OCI-LY1 (cell line): ENCODE data around the gene ADARB2.

Source experiments
- H2AFZ ChIP-seq: fragments of 200-600 bp; sonication (generic), shearing (Covaris generic); 2 replicates; pipeline ENCODE4 v1.6.0; 2014; ENCODE audit warnings: antibody characterized with exemption, mild to moderate bottlenecking, low read length
- H3F3A ChIP-seq: fragments of 200-600 bp; sonication (generic), shearing (Covaris generic); 2 replicates; pipeline ENCODE4 v1.6.0; 2014; ENCODE audit warnings: mild to moderate bottlenecking, antibody characterized with exemption, low read length, moderate library complexity; ENCODE audit not compliant: insufficient read depth
- H3K27ac ChIP-seq: fragments of 200-600 bp; sonication (generic); 2 replicates; pipeline ENCODE4 v1.5.1; 2014; ENCODE audit warnings: low read length, mixed run types, mild to moderate bottlenecking, low read depth; ENCODE audit not compliant: poor library complexity, severe bottlenecking
- H3K27me3 ChIP-seq: fragments of 200-600 bp; sonication (generic); 2 replicates; pipeline ENCODE4 v1.6.0; 2014; ENCODE audit warnings: antibody characterized with exemption, mild to moderate bottlenecking, low read length, moderate library complexity; ENCODE audit not compliant: insufficient read depth
- H3K36me3 ChIP-seq: fragments of 200-600 bp; sonication (generic); 2 replicates; pipeline ENCODE4 v1.6.1; 2014; ENCODE audit warnings: mild to moderate bottlenecking, antibody characterized with exemption, low read length, moderate library complexity, mixed read lengths; ENCODE audit not compliant: insufficient read depth
- H3K4me1 ChIP-seq: fragments of 200-600 bp; sonication (generic); 2 replicates; pipeline ENCODE4 v1.5.1; 2014; ENCODE audit warnings: mild to moderate bottlenecking, low read length, moderate library complexity; ENCODE audit not compliant: insufficient read depth, severe bottlenecking
- H3K4me2 ChIP-seq: fragments of 200-600 bp; sonication (generic), shearing (Covaris generic); 2 replicates; pipeline ENCODE4 v1.6.1; 2014; ENCODE audit warnings: low read length
- H3K4me3 ChIP-seq: fragments of 200-600 bp; sonication (generic); 2 replicates; pipeline ENCODE4 v1.5.1; 2014; ENCODE audit warnings: low read length, low read depth, mild to moderate bottlenecking, mixed read lengths; ENCODE audit not compliant: poor library complexity, severe bottlenecking
- H3K79me2 ChIP-seq: fragments of 200-600 bp; shearing (Covaris generic); 2 replicates; pipeline ENCODE4 v1.6.1; 2016; ENCODE audit warnings: mixed run types, low read length, mixed read lengths; ENCODE audit not compliant: insufficient read depth
- H3K9ac ChIP-seq: fragments of 200-600 bp; sonication (generic), shearing (Covaris generic); 2 replicates; pipeline ENCODE4 v1.6.1; 2014; ENCODE audit warnings: mild to moderate bottlenecking, low read length, mixed read lengths
- H3K9me2 ChIP-seq: fragments of 200-600 bp; sonication (generic), shearing (Covaris generic); 2 replicates; pipeline ENCODE4 v1.6.1; 2014; ENCODE audit warnings: low read depth, mild to moderate bottlenecking, low read length, mixed read lengths
- H3K9me3 ChIP-seq: fragments of 200-600 bp; shearing (Covaris generic); 2 replicates; pipeline ENCODE4 v1.6.1; 2014; ENCODE audit warnings: low read length, mixed read lengths
- H4K20me1 ChIP-seq: fragments of 200-600 bp; sonication (generic), shearing (Covaris generic); 2 replicates; pipeline ENCODE4 v1.6.0; 2016; ENCODE audit warnings: mild to moderate bottlenecking, low read length; ENCODE audit not compliant: insufficient read depth
- CTCF ChIP-seq: fragments of 200-600 bp; sonication (generic), shearing (Covaris generic); IDR thresholded peaks from 2 replicates; pipeline ENCODE4 v1.5.1; 2017; ENCODE audit warnings: mild to moderate bottlenecking, antibody characterized with exemption, low read length, moderate library complexity, mixed read lengths
- EZH2 ChIP-seq: fragments of 200-600 bp; sonication (generic), shearing (Covaris generic); IDR thresholded peaks from 2 replicates; pipeline ENCODE4 v1.8.0; 2017; ENCODE audit warnings: borderline replicate concordance, mixed run types, mild to moderate bottlenecking, antibody characterized with exemption, low read length, moderate library complexity, mixed read lengths

ADARB2 gene

GRCh38 chr10:1158066-1158465 lies 579.3 kb downstream of the ADARB2 start:
- Histone ChIP-seq H3K4me2 (no peak overlapping the region), H3K36me3 (no peaks in the 10 kb centered on the region), H3K27ac (no peak overlapping the region), H3K79me2 (no peaks in the 10 kb centered on the region), H3K9me3 (no peaks in the 10 kb centered on the region), H4K20me1 (no peaks in the 10 kb centered on the region), H2AFZ (no peak overlapping the region), H3K27me3 (peaks cover 6% of the 10 kb centered on the region; the same call in 1 of the 2 replicates), H3K9ac (no peak overlapping the region), H3F3A (no peaks in the 10 kb centered on the region), H3K4me3 (no peak overlapping the region), H3K9me2 (no peaks in the 10 kb centered on the region), H3K4me1 (no peaks in the 10 kb centered on the region)
- TF ChIP-seq CTCF (no peak), EZH2 (no peak)

- Histone ChIP-seq H3K27ac (no peak overlapping the region), H3K36me3 (no peaks in the 10 kb centered on the region), H3F3A (no peaks in the 10 kb centered on the region)
These were observed 579.8 kb downstream of the ADARB2 start for GRCh38 chr10:1157615-1157933.

GRCh38 chr10:1156921-1157614 lies 580.3 kb downstream of the ADARB2 start:
- H3K4me3 ChIP-seq: no peak overlapping the region
- H2AFZ ChIP-seq: no peak overlapping the region
- H3K9me3 ChIP-seq: no peaks in the 10 kb centered on the region
- H3F3A ChIP-seq: no peaks in the 10 kb centered on the region
- no peak overlapping the region for H3K27ac ChIP-seq
- H3K4me1 ChIP-seq: no peaks in the 10 kb centered on the region
- no peaks in the 10 kb centered on the region for H4K20me1 ChIP-seq
- peaks cover 6% of the 10 kb centered on the region; the same call in 1 of the 2 replicates for H3K27me3 ChIP-seq
- H3K9ac ChIP-seq: no peak overlapping the region
- TF ChIP-seq CTCF: no peak
- no peak for TF ChIP-seq EZH2
- H3K36me3 ChIP-seq: no peaks in the 10 kb centered on the region
- H3K9me2 ChIP-seq: no peaks in the 10 kb centered on the region
- no peak overlapping the region for H3K4me2 ChIP-seq
- H3K79me2 ChIP-seq: no peaks in the 10 kb centered on the region

More at GRCh38 chr10:1157615-1157933, 579.8 kb downstream of the ADARB2 start:
- H3K79me2 ChIP-seq: no peaks in the 10 kb centered on the region
- H3K9ac ChIP-seq: no peak overlapping the region
- H3K27me3 ChIP-seq: peaks cover 6% of the 10 kb centered on the region; the same call in 1 of the 2 replicates
- no peak overlapping the region for H3K4me2 ChIP-seq
- no peaks in the 10 kb centered on the region for H3K9me3 ChIP-seq
- H3K9me2 ChIP-seq: no peaks in the 10 kb centered on the region
- no peaks in the 10 kb centered on the region for H4K20me1 ChIP-seq
- H3K4me1 ChIP-seq: no peaks in the 10 kb centered on the region
- TF ChIP-seq EZH2 (no peak), CTCF (no peak)
- no peak overlapping the region for H2AFZ ChIP-seq
- H3K4me3 ChIP-seq: no peak overlapping the region
